H1 (cell line): ENCODE measurements around the gene ALX1. TPM values are rescaled to one million over a fixed set of nuclear protein-coding genes. Genes with fewer than 3 reads are reported as not detected.

Experiments used
- CTCF ChIA-PET: fragments of 300-600 bp; sonication (Branson Sonifier 250); formaldehyde crosslinking; loops from one replicate; lab custom pipeline; 2021; ENCODE audit not compliant: partially characterized antibody; lab: Charles Lee
- POLR2A ChIA-PET: fragments of 300-600 bp; sonication (Branson Sonifier 250); formaldehyde crosslinking; loops from one replicate; lab custom pipeline; 2021; ENCODE audit warnings: inconsistent platforms; ENCODE audit not compliant: partially characterized antibody; lab: Charles Lee
- DNase-seq, 2 experiments: peaks; one replicate each; pipeline versions ENCODE4 v3.0.0 to v3.0.0-alpha.2; 2010 to 2022; ENCODE audit warnings: low spot score in 2 of 2, low read depth in 1 of 2, mixed read lengths in 1 of 2
- FAIRE-seq: peaks from 2 replicates; lab custom pipeline; 2011; peaks lifted over from hg19 to GRCh38; lab: Jason Lieb, UNC
- H2AFZ ChIP-seq: 2 replicates; pipeline ENCODE4 v1.8.1; 2012; ENCODE audit warnings: low read length, inconsistent platforms
- H2AK5ac ChIP-seq: 2 replicates; pipeline ENCODE4 v1.6.1; 2013; ENCODE audit warnings: low read depth, low read length
- H2BK120ac ChIP-seq: replicated peaks from 2 replicates; pipeline ENCODE3; 2013; ENCODE audit warnings: low read depth, low read length, inconsistent platforms
- H2BK12ac ChIP-seq: 2 replicates; pipeline ENCODE4 v1.6.1; 2013; ENCODE audit warnings: low read depth, low read length
- H2BK15ac ChIP-seq: 2 replicates; pipeline ENCODE4 v1.6.1; 2013; ENCODE audit warnings: low read length
- H2BK20ac ChIP-seq: 2 replicates; pipeline ENCODE4 v1.6.1; 2013; ENCODE audit warnings: low read length
- H2BK5ac ChIP-seq: 2 replicates; pipeline ENCODE4 v1.6.1; 2013; ENCODE audit warnings: low read depth, low read length
- H3K14ac ChIP-seq: 2 replicates; pipeline ENCODE4 v1.6.1; 2013; ENCODE audit warnings: inconsistent platforms; ENCODE audit not compliant: insufficient read length
- H3K18ac ChIP-seq: 2 replicates; pipeline ENCODE4 v1.6.1; 2013; ENCODE audit warnings: low read length; ENCODE audit errors: extremely low read depth
- H3K23ac ChIP-seq: 2 replicates; pipeline ENCODE4 v1.6.1; 2013; ENCODE audit warnings: inconsistent platforms; ENCODE audit not compliant: insufficient read length
- H3K23me2 ChIP-seq: 2 replicates; pipeline ENCODE4 v1.6.1; 2013; ENCODE audit warnings: low read depth, low read length
- H3K27ac ChIP-seq: 2 replicates; pipeline ENCODE4 v1.6.1; 2011; ENCODE audit warnings: low read depth, low read length, inconsistent platforms
- H3K27me3 ChIP-seq, 4 experiments: replicated peaks in 1 of 4; 1 replicate in 1 of 4; 2 replicates in 3 of 4; pipeline versions ENCODE4 v1.6.1 to v1.8.1; 2011 to 2013; ENCODE audit warnings: low read length in 3 of 4, mild to moderate bottlenecking in 3 of 4, inconsistent platforms in 2 of 4, mixed read lengths in 2 of 4, moderate library complexity in 1 of 4; ENCODE audit not compliant: control insufficient read depth in 3 of 4, insufficient read depth in 3 of 4; ENCODE audit errors: extremely low read depth in 1 of 4
- H3K36me3 ChIP-seq, 4 experiments: 2 replicates each; pipeline versions ENCODE4 v1.6.1 to v1.8.1; 2011 to 2013; ENCODE audit warnings: mild to moderate bottlenecking in 4 of 4, low read length in 3 of 4, moderate library complexity in 2 of 4, control low read depth in 1 of 4, inconsistent platforms in 1 of 4; ENCODE audit not compliant: insufficient read depth in 4 of 4, control insufficient read depth in 2 of 4
- H3K4ac ChIP-seq: replicated peaks from 2 replicates; pipeline ENCODE3; 2013; ENCODE audit warnings: low read length, low read depth, mixed read lengths, inconsistent platforms; ENCODE audit not compliant: insufficient read length
- H3K4me1 ChIP-seq, 4 experiments: replicated peaks in 1 of 4; 1 replicate in 1 of 4; 2 replicates in 3 of 4; pipeline versions ENCODE4 v1.6.1 to v1.8.1; 2011 to 2013; ENCODE audit warnings: low read length in 3 of 4, inconsistent platforms in 2 of 4, mixed read lengths in 1 of 4; ENCODE audit not compliant: insufficient read depth in 4 of 4, control insufficient read depth in 3 of 4
- H3K4me2 ChIP-seq, 2 experiments: 2 replicates each; pipeline versions ENCODE4 v1.6.1 to v1.8.1; 2011 to 2013; ENCODE audit warnings: low read depth in 2 of 2, low read length in 2 of 2, control low read depth in 1 of 2, inconsistent platforms in 1 of 2, mild to moderate bottlenecking in 1 of 2; ENCODE audit not compliant: insufficient read depth in 1 of 2
- H3K4me3 ChIP-seq, 4 experiments: fragments of 200-600, 300-600 bp in 1 of 4; sonication (generic), shearing (Covaris generic), sonication (Bioruptor Twin) in 1 of 4; 2 replicates each; pipeline versions ENCODE4 v1.5.1 to v1.8.1; 2011 to 2016; ENCODE audit warnings: low read length in 4 of 4, low read depth in 3 of 4, control low read depth in 2 of 4, inconsistent platforms in 2 of 4, mild to moderate bottlenecking in 2 of 4, mixed read lengths in 1 of 4, moderate library complexity in 1 of 4; ENCODE audit not compliant: insufficient read depth in 2 of 4; ENCODE audit errors: extremely low read depth in 1 of 4
- H3K56ac ChIP-seq: replicated peaks from 2 replicates; pipeline ENCODE3; 2013; ENCODE audit warnings: low read depth, mild to moderate bottlenecking, mixed read lengths, low read length, inconsistent platforms; ENCODE audit not compliant: insufficient read length
- H3K79me1 ChIP-seq: 2 replicates; pipeline ENCODE4 v1.6.1; 2013; ENCODE audit warnings: low read depth, low read length, control low read depth
- H3K79me2 ChIP-seq, 2 experiments: 2 replicates each; pipeline versions ENCODE4 v1.6.1 to v1.8.1; 2012 to 2013; ENCODE audit warnings: low read length in 2 of 2, mild to moderate bottlenecking in 2 of 2, inconsistent platforms in 1 of 2; ENCODE audit not compliant: insufficient read depth in 2 of 2, control insufficient read depth in 1 of 2
- H3K9ac ChIP-seq, 4 experiments: replicated peaks in 1 of 4; 1 replicate in 1 of 4; 2 replicates in 3 of 4; pipeline versions ENCODE4 v1.6.1 to v1.8.1; 2011 to 2013; ENCODE audit warnings: low read depth in 3 of 4, low read length in 3 of 4, control low read depth in 2 of 4, mild to moderate bottlenecking in 2 of 4, moderate library complexity in 2 of 4, inconsistent platforms in 1 of 4; ENCODE audit errors: extremely low read depth in 1 of 4
- H3K9me3 ChIP-seq, 2 experiments: 2 replicates each; pipeline versions ENCODE4 v1.6.1 to v1.8.1; 2012 to 2013; ENCODE audit warnings: mild to moderate bottlenecking in 2 of 2, moderate library complexity in 2 of 2, control low read depth in 1 of 2, inconsistent platforms in 1 of 2, low read depth in 1 of 2, low read length in 1 of 2, mixed read lengths in 1 of 2; ENCODE audit not compliant: insufficient read depth in 2 of 2
- H4K20me1 ChIP-seq, 2 experiments: replicated peaks in 1 of 2; 2 replicates each; pipeline versions ENCODE3 to v1.8.1; 2011 to 2013; ENCODE audit warnings: inconsistent platforms in 2 of 2, low read length in 2 of 2, mild to moderate bottlenecking in 1 of 2; ENCODE audit not compliant: insufficient read depth in 2 of 2, control insufficient read depth in 1 of 2
- H4K5ac ChIP-seq: 2 replicates; pipeline ENCODE4 v1.6.1; 2013; ENCODE audit warnings: low read length, low read depth, mixed read lengths, inconsistent platforms; ENCODE audit not compliant: insufficient read length
- H4K8ac ChIP-seq: 2 replicates; pipeline ENCODE4 v1.8.0; 2013; ENCODE audit warnings: mild to moderate bottlenecking, moderate library complexity, low read length, inconsistent platforms; ENCODE audit not compliant: insufficient read depth; ENCODE audit errors: extremely low read depth
- H4K91ac ChIP-seq: replicated peaks from 2 replicates; pipeline ENCODE3; 2013; ENCODE audit warnings: low read length, mixed read lengths, inconsistent platforms; ENCODE audit not compliant: insufficient read length
- RAD21 ChIP-seq, 2 experiments: IDR thresholded peaks in 1 of 2; conservative IDR thresholded peaks in 1 of 2; 2 replicates each; pipeline ENCODE4 v1.6.1; 2011; ENCODE audit warnings: low read depth in 2 of 2, low read length in 2 of 2, improper control_type of control experiment in 1 of 2, inconsistent platforms in 1 of 2, mild to moderate bottlenecking in 1 of 2, moderate library complexity in 1 of 2
- SP2 ChIP-seq: IDR thresholded peaks from 2 replicates; pipeline ENCODE4 v1.6.1; 2012; ENCODE audit warnings: mild to moderate bottlenecking, low read length, inconsistent platforms
- TCF12 ChIP-seq: IDR thresholded peaks from 2 replicates; pipeline ENCODE4 v1.6.1; 2011; ENCODE audit warnings: low read depth, mild to moderate bottlenecking, low read length
- WGBS, 2 experiments: shearing (Covaris generic) in 1 of 2; methylation state at CpG; one replicate each; pipeline versions ENCODE4 v1.1.6 to v1.1.7; 2013 to 2015; ENCODE audit warnings: low lambda C conversion rate in 2 of 2, mixed read lengths in 2 of 2, inconsistent platforms in 1 of 2, low coverage in 1 of 2, missing lambda C conversion rate in 1 of 2; ENCODE audit not compliant: insufficient replicate concordance in 2 of 2, insufficient coverage in 1 of 2, insufficient read length in 1 of 2; ENCODE audit errors: extremely low coverage in 1 of 2, missing lambda C conversion rate in 1 of 2; 5-methylcytosine and 5-hydroxymethylcytosine counted together
- polyA plus RNA-seq, 7 experiments: library from polyadenylated mRNA; depleted of rRNA in 3 of 7; stranded (reverse) in 5 of 7; unstranded in 2 of 7; fragments of >200 nt in 5 of 7; fragments of 200-250 nt in 2 of 7; gene quantifications; 1 replicate in 5 of 7; 2 replicates in 1 of 7; 4 replicates in 1 of 7; pipeline versions ENCODE4 v1.2.1 to v1.2.3, GENCODE V29; 2011 to 2013; ENCODE audit warnings: missing spikeins in 2 of 7, mixed read lengths in 2 of 7
- total RNA-seq: library from RNA; stranded (reverse); fragmentation: NEBNext Ultra II Directional; extraction: Animal tissue kit (Norgen Biotek cat#: 25700); gene quantifications from 2 replicates; pipeline ENCODE4 v1.2.1, GENCODE V29; 2021

ALX1 gene
- total and polyA plus RNA-seq, 2 of the 8 experiments (the other 6 are each of a cell fraction or from before 2014, with no cell fraction given) = 0.41 to 0.73 TPM

- Histone ChIP-seq H3K79me2 (no peaks in the 10 kb centered on the region), H2AFZ (no peak overlapping the region), H3K4me2 (no peak overlapping the region), H4K91ac (no peak overlapping the region), H3K23ac (no peak overlapping the region), H3K27ac (no peak overlapping the region), H2BK20ac (no peak overlapping the region), H3K36me3 (no peaks in the 10 kb centered on the region), H3K23me2 (no peaks in the 10 kb centered on the region), H3K4me3 (no peak overlapping the region), H4K20me1 (no peaks in the 10 kb centered on the region), H3K56ac (no peak overlapping the region), H3K79me1 (no peaks in the 10 kb centered on the region), H2AK5ac (no peak overlapping the region), H2BK120ac (no peak overlapping the region), H2BK12ac (no peak overlapping the region), H2BK15ac (no peak overlapping the region), H3K9ac (no peak overlapping the region), H3K27me3 (no peaks in the 10 kb centered on the region), H3K9me3 (no peaks in the 10 kb centered on the region)
- POLR2A ChIA-PET = no interaction called here
- CTCF ChIA-PET = interaction anchor here (1.3 to 2.4 kb wide), 2 partner anchors 11 to 224 kb away, joined by 3 to 16 read pairs; no protein-coding TSS in a partner anchor
- WGBS, 2 experiments = 100% methylated on average over 2 of the region's 2 CpGs; no CpG with 5 or more reads in 1 of the 2 experiments
- FAIRE-seq = no peak
- TF ChIP-seq RAD21 (IDR thresholded peaks at IDR 0.05 in 1 of 2, conservative IDR thresholded peaks at IDR 0.05 in 1 of 2; ENCODE audit: low read depth in 2 of 2, low read length in 2 of 2) (no peak), TCF12 (no peak), SP2 (no peak)
- TF ChIP-seq, all 59 proteins: peak for 0
- Histone ChIP-seq H4K8ac (no peak overlapping the region), H3K4ac (no peak overlapping the region), H3K4me1 (no peaks in the 10 kb centered on the region), H3K18ac (no peak overlapping the region), H4K5ac (no peak overlapping the region), H3K14ac (no peak overlapping the region), H2BK5ac (no peak overlapping the region)
- no peak for DNase-seq
These were observed 19.0 kb downstream of the ALX1 start for GRCh38 chr12:85299053-85299452.
